Mesendoderm (in vitro differentiated cells): ENCODE results near the gene NOM1.

Source experiments
- DNase-seq: peaks from one replicate; pipeline ENCODE4 v3.0.0; 2013
- H2AK5ac ChIP-seq: 2 replicates; pipeline ENCODE4 v1.6.1; 2013; ENCODE audit warnings: low read length, inconsistent platforms
- H2BK120ac ChIP-seq: 2 replicates; pipeline ENCODE4 v1.6.1; 2013; ENCODE audit warnings: low read depth, mild to moderate bottlenecking, low read length, moderate library complexity, mixed read lengths
- H2BK15ac ChIP-seq: replicated peaks from 2 replicates; pipeline ENCODE4 v1.6.1; 2013; ENCODE audit warnings: low read depth, mild to moderate bottlenecking, moderate library complexity
- H2BK5ac ChIP-seq: 2 replicates; pipeline ENCODE4 v1.6.1; 2013; ENCODE audit warnings: low read length, inconsistent platforms
- H3K18ac ChIP-seq: 2 replicates; pipeline ENCODE4 v1.6.1; 2013; ENCODE audit warnings: mild to moderate bottlenecking, low read length, mixed read lengths
- H3K23ac ChIP-seq: one replicate; pipeline ENCODE4 v1.6.1; 2013; ENCODE audit warnings: low read length
- H3K27ac ChIP-seq: 2 replicates; pipeline ENCODE4 v1.5.1; 2013; ENCODE audit warnings: low read depth, mild to moderate bottlenecking, inconsistent platforms, low read length, moderate library complexity
- H3K27me3 ChIP-seq: 2 replicates; pipeline ENCODE4 v1.6.1; 2013; ENCODE audit warnings: low read length, control low read depth, mild to moderate bottlenecking, inconsistent platforms; ENCODE audit not compliant: insufficient read depth, poor library complexity
- H3K36me3 ChIP-seq: 2 replicates; pipeline ENCODE4 v1.6.1; 2013; ENCODE audit warnings: low read length, inconsistent platforms; ENCODE audit not compliant: control insufficient read depth, insufficient read depth
- H3K4ac ChIP-seq: one replicate; pipeline ENCODE4 v1.6.1; 2013; ENCODE audit warnings: low read depth, mild to moderate bottlenecking, low read length, moderate library complexity
- H3K4me1 ChIP-seq: 2 replicates; pipeline ENCODE4 v1.6.1; 2013; ENCODE audit warnings: low read depth, low read length, inconsistent platforms; ENCODE audit not compliant: control insufficient read depth
- H3K4me2 ChIP-seq: 2 replicates; pipeline ENCODE4 v1.6.1; 2013; ENCODE audit warnings: low read length
- H3K4me3 ChIP-seq: 2 replicates; pipeline ENCODE4 v1.5.1; 2013; ENCODE audit warnings: mild to moderate bottlenecking, low read length
- H3K56ac ChIP-seq: one replicate; pipeline ENCODE4 v1.6.1; 2013; ENCODE audit warnings: low read length
- H3K79me1 ChIP-seq: 2 replicates; pipeline ENCODE4 v1.6.1; 2013; ENCODE audit warnings: low read length, inconsistent platforms
- H3K79me2 ChIP-seq: 2 replicates; pipeline ENCODE4 v1.6.1; 2013; ENCODE audit warnings: mild to moderate bottlenecking, low read length; ENCODE audit not compliant: control insufficient read depth, insufficient read depth
- H3K9ac ChIP-seq: 2 replicates; pipeline ENCODE4 v1.6.1; 2013; ENCODE audit warnings: low read length, inconsistent platforms
- H4K5ac ChIP-seq: one replicate; pipeline ENCODE4 v1.6.1; 2013; ENCODE audit warnings: low read length
- H4K8ac ChIP-seq: one replicate; pipeline ENCODE4 v1.6.1; 2013; ENCODE audit warnings: low read depth, mild to moderate bottlenecking, control low read depth, low read length, moderate library complexity
- WGBS: extraction: QIAGEN DNeasy Blood & Tissue Kit; methylation state at CpG from one replicate; pipeline ENCODE4 v1.1.7; 2013; ENCODE audit warnings: low lambda C conversion rate, missing lambda C conversion rate; ENCODE audit not compliant: insufficient coverage; ENCODE audit errors: extremely low coverage; 5-methylcytosine and 5-hydroxymethylcytosine counted together

NOM1 gene

DNA sequence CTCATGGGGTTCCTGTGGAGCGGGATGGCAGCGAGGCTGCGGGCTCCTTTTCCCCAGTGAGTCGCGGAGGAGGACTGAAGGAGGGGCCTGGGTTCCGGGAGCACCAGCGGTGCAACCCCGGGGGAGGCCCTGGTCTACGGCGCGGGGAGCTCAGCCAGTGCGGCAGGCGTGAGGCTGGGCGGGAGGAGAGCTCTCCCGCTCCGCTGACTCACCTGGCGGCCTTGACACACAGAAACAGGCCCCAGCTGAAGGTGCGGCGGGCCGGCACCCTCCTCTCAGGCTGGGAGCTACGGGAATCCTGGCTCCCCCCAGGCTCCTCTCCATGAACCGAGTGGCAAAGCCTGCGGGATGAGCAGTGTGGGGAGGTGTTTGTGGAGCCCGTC lies 6.8 kb upstream of the NOM1 start:
- Histone ChIP-seq H2BK15ac (no peak overlapping the region), H3K56ac (no peak overlapping the region), H3K36me3 (no peaks in the 10 kb centered on the region), H3K23ac (no peak overlapping the region), H3K4me3 (no peak overlapping the region), H3K9ac (no peak overlapping the region), H3K79me2 (no peaks in the 10 kb centered on the region), H4K5ac (no peak overlapping the region), H4K8ac (no peak overlapping the region), H3K18ac (no peak overlapping the region), H2BK5ac (no peak overlapping the region), H2AK5ac (no peak overlapping the region), H2BK120ac (no peak overlapping the region), H3K4me1 (no peaks in the 10 kb centered on the region), H3K4me2 (no peak overlapping the region), H3K79me1 (no peaks in the 10 kb centered on the region), H3K4ac (no peak overlapping the region), H3K27ac (no peak overlapping the region), H3K27me3 (no peaks in the 10 kb centered on the region)
- no CpG with 5 or more reads among the region's 24 CpGs for WGBS
- no peak for DNase-seq

- Histone ChIP-seq H3K18ac (no peak overlapping the region), H4K5ac (no peak overlapping the region), H2BK120ac (no peak overlapping the region), H2AK5ac (no peak overlapping the region), H3K9ac (no peak overlapping the region), H3K56ac (peak overlapping the region; percentile 15), H3K4me1 (no peaks in the 10 kb centered on the region), H3K36me3 (no peaks in the 10 kb centered on the region), H3K27me3 (no peaks in the 10 kb centered on the region), H4K8ac (no peak overlapping the region), H3K4me3 (no peak overlapping the region), H3K4ac (no peak overlapping the region), H2BK15ac (no peak overlapping the region), H2BK5ac (no peak overlapping the region), H3K27ac (no peak overlapping the region), H3K23ac (no peak overlapping the region), H3K79me1 (no peaks in the 10 kb centered on the region), H3K79me2 (no peaks in the 10 kb centered on the region), H3K4me2 (no peak overlapping the region)
- no peak for DNase-seq
- WGBS: no CpG with 5 or more reads among the region's 36 CpGs
Measured at GRCh38 chr7:156943091-156944041, 6.1 kb upstream of the NOM1 start.

DNA sequence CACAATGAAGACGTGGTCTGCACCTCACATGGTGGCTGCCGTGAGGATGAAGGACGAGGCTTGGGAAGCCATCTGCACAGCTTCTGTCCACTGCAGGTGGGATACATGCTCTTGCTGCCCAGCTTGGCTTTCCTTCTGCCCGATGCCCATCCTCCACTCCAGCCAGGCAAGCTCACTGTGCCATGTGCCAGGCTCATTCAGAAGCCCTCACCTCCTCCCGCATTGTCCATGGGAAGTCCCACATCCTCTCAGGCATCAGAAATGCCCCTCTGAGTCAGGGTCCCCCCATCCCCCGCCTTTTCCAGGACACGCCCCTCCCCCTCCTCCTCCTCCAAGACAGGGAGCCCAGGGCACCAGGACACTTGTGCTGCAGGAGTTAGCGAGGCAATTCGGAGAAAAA lies 4.6 kb upstream of the NOM1 start:
- Histone ChIP-seq H3K4me1 (no peaks in the 10 kb centered on the region), H3K27me3 (no peaks in the 10 kb centered on the region), H3K4me3 (no peak overlapping the region), H3K36me3 (no peaks in the 10 kb centered on the region), H3K4me2 (no peak overlapping the region), H3K4ac (no peak overlapping the region), H3K9ac (no peak overlapping the region), H3K23ac (no peak overlapping the region), H2BK5ac (no peak overlapping the region), H2BK15ac (no peak overlapping the region), H3K27ac (no peak overlapping the region), H3K56ac (no peak overlapping the region), H2AK5ac (no peak overlapping the region), H4K8ac (no peak overlapping the region), H3K79me1 (no peaks in the 10 kb centered on the region), H2BK120ac (no peak overlapping the region), H3K18ac (no peak overlapping the region), H4K5ac (no peak overlapping the region), H3K79me2 (peaks cover 2% of the 10 kb centered on the region)
- DNase-seq: no peak
- WGBS: no CpG with 5 or more reads among the region's 9 CpGs

DNA sequence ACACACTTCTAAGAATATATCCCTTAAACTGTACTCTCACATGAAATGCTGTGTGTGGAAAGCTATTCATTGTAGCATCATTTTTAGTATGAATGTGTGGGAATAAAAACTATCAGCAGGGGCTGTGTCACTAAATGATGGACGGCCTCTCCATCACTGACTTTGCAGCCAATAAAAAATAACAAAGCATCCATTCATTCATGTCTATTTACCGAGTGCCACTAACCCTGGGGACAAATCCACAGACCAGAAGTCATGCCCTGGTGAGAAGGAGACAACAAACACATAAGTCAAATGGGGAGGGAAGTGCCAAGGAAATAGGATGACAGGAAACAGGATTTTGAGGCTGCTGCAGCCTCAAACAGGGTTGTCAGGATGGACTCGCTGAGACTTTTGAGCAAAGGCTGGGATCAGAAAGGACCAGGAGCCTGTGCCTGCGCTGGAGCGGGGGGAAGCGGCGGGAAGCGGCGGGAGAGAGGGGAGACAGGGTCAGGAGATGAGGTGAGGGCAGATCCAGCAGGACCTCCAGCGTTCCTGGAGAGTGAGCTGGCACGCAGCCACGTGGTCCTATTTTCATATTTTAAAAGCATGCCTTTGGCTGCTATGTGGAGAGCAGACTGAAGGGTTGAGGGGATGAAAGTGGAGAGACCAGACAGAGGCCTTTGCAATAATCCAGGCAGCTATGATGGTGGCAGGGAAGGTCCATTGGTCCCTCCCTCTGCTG lies 2.2 kb upstream of the NOM1 start:
- Histone ChIP-seq H2BK5ac (no peak overlapping the region), H3K27ac (no peak overlapping the region), H3K27me3 (no peaks in the 10 kb centered on the region), H2AK5ac (no peak overlapping the region), H3K9ac (no peak overlapping the region), H3K79me1 (peaks cover 10% of the 10 kb centered on the region), H4K5ac (no peak overlapping the region), H3K4me2 (no peak overlapping the region), H3K18ac (no peak overlapping the region), H3K4me1 (no peaks in the 10 kb centered on the region), H3K56ac (no peak overlapping the region), H2BK120ac (no peak overlapping the region), H2BK15ac (no peak overlapping the region), H3K4ac (no peak overlapping the region), H3K23ac (no peak overlapping the region), H4K8ac (no peak overlapping the region), H3K79me2 (peaks cover 25% of the 10 kb centered on the region), H3K36me3 (no peaks in the 10 kb centered on the region), H3K4me3 (no peak overlapping the region)
- no peak for DNase-seq
- WGBS: no CpG with 5 or more reads among the region's 12 CpGs

DNA sequence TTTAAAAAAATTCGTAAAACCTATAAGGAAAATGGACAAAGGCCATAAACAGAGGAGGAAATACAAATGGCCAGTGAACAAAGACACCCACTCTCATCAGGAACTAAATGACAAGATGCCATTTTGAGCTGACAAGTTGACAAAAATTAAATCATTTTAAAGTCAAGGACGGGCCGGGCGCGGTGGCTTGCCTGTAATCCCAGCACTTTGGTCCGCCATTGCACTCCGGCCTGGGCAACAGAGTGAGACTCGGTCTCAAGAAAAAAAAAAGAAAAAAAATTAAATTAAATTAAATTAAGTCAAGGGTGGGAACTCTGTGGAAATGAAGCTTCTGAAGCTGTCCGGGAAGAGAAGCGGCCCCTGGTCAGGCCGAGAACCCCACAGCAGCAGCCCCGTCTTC lies 1.2 kb upstream of the NOM1 start:
- H3K4ac ChIP-seq: no peak overlapping the region
- no peak overlapping the region for H3K18ac ChIP-seq
- H3K4me2 ChIP-seq: no peak overlapping the region
- no peak overlapping the region for H3K9ac ChIP-seq
- H4K5ac ChIP-seq: no peak overlapping the region
- WGBS: no CpG with 5 or more reads among the region's 12 CpGs
- no peak overlapping the region for H2BK5ac ChIP-seq
- H2AK5ac ChIP-seq: no peak overlapping the region
- H3K4me3 ChIP-seq: no peak overlapping the region
- DNase-seq: no peak
- H2BK120ac ChIP-seq: no peak overlapping the region
- H4K8ac ChIP-seq: no peak overlapping the region
- no peak overlapping the region for H2BK15ac ChIP-seq
- peaks cover 14% of the 10 kb centered on the region for H3K79me1 ChIP-seq
- H3K23ac ChIP-seq: no peak overlapping the region
- H3K79me2 ChIP-seq: peaks cover 31% of the 10 kb centered on the region
- H3K27ac ChIP-seq: no peak overlapping the region
- no peaks in the 10 kb centered on the region for H3K4me1 ChIP-seq
- no peak overlapping the region for H3K56ac ChIP-seq
- peaks cover 3% of the 10 kb centered on the region for H3K36me3 ChIP-seq
- H3K27me3 ChIP-seq: no peaks in the 10 kb centered on the region
